ENCODE results near the gene CFLAR.
"Not testable (repeated sequence)": the region's sequence is repeated elsewhere in the genome, so short reads cannot be mapped to it uniquely, and the experiment has no call there.

The CFLAR gene

GRCh38 chr2:201116115-201116958 lies at the start of gene CFLAR:
Gene CFLAR (plus strand): TSS chr2:201116164. CDS start chr2:201129866, 13,702 bp downstream.
- DNase-seq: no peak

DNA sequence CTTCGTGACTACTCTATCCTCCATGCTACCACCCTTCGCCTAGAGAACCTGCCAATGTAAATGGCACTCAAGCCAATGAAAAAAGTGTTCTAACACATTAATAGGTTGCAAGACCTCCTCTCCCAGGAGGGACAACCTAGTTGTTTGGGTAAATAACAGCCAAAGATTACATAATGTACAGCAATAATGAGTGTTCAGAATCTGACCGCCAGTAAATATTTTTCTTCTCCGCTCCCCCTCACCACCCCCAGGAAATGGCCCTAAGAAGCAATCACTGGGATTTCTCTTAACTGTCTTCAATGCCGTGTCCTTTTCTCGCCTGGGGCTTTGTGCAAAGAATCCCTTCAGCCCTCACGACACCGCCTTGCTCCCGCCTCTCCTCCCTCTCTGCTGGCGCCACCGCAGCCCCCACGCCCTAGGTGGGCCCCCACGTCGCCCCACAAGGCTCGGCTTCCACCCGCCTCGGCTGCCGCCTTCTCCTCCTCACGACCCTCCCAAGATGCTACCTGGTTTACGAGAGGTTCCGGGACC lies 45.0 kb upstream of the CFLAR start:
- no peak for DNase-seq

DNA sequence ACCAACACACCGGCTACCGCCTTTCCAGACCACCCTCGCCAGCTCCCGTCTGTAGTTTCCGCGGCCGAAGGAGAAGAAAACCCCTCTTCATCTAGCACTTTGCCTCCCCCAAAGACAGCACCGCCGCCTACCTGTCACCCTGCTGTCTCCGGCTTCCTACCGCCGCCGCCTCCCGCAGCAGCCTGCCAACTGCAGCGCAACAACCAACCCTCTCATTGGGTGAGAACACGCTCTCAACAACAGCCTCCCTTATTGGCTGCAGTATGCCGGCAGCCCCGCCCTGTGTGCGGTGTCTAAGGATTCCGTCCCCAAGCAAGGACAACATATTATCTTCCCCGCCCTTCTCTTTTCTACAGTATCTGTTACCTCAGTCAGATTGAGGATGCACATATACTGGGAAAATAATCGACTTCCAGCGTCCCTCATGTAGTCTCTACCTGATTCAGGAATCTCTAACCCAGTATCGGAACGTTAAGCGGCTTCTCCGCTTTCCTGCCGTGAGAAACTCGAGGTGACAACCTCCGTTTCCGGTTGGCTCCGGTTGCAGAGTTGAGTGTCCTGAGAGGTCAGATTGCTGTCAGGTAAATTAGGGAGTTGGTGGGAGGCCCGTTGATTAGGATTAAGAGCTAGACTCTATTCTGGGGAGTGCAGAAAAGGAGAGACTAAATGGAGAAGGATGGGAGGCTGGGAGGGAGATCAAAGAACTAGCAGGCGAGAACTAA lies 44.3 kb upstream of the CFLAR start, which contains the start of the genes HYCC2 and NDUFB3:
Gene HYCC2, minus strand, starts transcription at position 193 of the 722 bp plus-strand sequence. CDS start 47,662 bp downstream, outside the sequence.
Gene NDUFB3, plus strand, starts transcription at position 523 of the 722 bp plus-strand sequence. CDS start 6,882 bp downstream, outside the sequence.
- DNase-seq: peak; percentile 79

DNA sequence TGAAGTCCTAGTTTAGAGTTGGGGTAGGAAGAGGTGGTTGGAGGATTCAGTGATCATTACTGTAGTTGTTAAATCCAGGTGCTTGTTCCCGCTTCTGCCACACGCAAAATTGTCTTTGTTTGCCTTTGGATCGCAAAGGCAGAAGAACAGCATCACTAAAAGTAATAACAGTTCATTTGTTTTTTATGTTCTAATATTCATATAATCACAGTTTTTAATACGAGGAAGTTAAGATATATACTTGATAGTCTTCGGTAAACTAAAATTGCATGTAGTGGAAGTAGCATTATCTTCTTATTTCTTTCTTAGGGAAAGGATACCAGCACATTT lies 43.8 kb upstream of the CFLAR start:
- DNase-seq: no peak

GRCh38 chr2:201073071-201073470 lies 42.9 kb upstream of the CFLAR start:
- no peak for DNase-seq

DNA sequence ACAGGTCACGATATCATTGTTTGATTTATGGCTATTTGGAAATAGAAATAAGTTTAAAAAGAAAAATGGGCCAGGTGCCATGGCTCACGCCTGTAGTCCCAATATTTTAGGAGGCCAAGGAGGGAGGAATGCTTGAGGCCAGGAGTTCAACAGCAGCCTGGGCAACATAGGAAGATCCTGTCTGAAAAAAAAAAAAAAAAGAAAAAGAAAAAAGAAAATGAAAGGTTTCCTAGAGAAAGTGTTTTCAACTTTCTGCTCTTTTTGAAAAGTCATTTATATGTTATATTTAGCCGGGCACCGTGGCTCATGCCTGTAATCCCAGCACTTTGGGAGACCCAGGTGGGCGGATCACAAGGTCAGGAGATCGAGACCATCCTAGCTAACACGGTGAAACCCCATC lies 41.0 kb upstream of the CFLAR start:
- DNase-seq: no peak

DNA sequence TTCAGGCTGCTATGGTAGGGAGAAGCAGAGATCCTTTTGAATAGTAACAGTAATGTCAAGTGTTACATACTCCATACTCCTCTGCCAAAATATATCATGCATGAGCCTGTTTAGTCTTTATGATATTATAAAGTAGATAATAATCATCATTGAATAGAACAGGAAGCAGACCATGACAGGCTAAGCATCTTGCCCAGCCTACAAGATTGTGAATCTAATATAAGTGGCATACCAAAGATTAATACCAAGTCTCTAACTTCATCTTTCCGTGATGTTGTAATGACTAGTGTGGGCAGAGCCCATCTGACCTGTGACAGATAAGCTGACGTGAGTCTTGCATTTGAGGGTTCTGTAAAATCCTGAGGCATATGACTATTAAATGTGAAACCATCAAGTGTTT lies 31.1 kb upstream of the CFLAR start:
- DNase-seq: no peak

- DNase-seq: no peak
Observed at GRCh38 chr2:201090574-201090973, 25.4 kb upstream of the CFLAR start.

DNA sequence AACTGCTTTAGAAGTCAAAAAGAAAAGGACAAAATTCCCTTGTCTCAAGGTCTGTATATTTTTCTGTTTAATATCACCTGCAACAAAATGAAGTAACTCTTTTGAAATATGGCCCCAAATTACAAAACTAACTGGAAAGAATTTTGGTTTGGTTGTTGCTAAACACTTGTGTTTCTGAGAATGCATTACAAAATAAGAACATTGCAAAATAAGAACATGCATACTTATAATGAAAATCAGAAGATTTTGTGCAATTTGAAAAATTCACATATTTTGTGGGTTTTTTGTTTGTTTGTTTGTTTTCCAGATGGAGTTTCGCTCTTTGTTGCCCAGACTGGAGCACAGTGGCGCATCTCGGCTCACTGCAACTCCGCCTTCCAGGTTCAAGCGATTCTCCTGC lies 22.4 kb upstream of the CFLAR start:
- no peak for DNase-seq

DNA sequence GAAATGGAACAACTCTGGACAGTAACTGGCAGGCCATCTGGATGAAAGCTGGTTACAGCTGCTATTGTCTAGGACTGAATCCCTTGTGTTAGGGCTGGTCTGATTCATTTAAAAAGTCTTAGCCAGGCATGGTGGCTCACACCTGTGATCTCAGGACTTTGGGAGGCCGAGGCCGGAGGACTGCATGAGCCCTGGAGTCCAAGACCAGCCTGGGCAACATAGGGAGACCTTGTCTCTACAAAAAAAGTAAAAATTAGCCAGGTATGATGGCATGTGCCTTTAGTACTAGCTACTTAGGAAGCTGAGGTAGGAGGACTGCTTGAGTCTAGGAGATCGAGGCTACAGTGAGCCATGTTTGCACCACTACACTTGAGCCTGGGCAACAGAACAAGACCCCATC lies 15.5 kb upstream of the CFLAR start:
- DNase-seq: no peak

GRCh38 chr2:201105759-201106158 lies 10.2 kb upstream of the CFLAR start:
- DNase-seq: no peak

GRCh38 chr2:201107624-201108023 lies 8.3 kb upstream of the CFLAR start:
- no peak for DNase-seq

DNA sequence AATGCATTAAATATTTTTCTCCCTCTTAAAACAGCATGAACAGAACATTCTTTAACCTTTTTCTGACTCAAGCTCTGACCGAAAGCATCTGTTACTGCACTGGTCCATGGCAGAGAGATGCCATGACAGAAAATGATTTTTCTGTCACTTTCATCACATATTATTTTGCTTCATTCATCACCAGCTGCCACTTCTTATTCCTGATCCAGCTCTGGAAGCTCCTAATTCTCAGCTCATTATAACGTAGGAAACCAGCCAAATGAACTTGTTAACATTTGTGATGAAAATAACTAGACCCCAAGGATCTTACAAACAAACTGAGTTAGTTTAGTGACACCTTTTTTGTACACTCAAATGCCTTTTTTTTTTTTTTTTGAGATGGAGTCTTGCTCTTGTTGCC lies 7.6 kb upstream of the CFLAR start:
- DNase-seq: no peak

GRCh38 chr2:201109186-201109585 lies 6.8 kb upstream of the CFLAR start:
- DNase-seq: no peak

DNA sequence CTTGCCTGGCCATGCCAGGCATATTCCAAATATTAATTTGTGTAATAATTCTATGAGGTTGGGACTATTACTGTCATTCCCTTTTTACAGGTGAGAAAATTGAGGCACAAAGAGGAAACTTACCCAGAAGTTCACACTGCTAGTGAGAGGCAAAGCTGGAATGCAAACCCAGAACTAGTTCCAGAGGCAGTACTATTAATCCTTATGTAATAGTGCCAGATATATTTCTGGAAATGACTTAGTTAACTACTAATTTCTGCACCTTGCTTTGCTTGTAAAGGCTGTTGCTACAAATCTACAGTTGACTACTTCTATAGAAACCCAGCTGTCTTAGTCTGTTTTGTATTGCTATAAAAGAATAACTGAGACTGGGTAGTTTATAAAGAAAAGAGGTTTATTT lies 5.3 kb upstream of the CFLAR start:
- no peak for DNase-seq

GRCh38 chr2:201111096-201111495 lies 4.9 kb upstream of the CFLAR start:
- DNase-seq: no peak

GRCh38 chr2:201114350-201114749 lies 1.6 kb upstream of the CFLAR start:
- DNase-seq: no peak

DNA sequence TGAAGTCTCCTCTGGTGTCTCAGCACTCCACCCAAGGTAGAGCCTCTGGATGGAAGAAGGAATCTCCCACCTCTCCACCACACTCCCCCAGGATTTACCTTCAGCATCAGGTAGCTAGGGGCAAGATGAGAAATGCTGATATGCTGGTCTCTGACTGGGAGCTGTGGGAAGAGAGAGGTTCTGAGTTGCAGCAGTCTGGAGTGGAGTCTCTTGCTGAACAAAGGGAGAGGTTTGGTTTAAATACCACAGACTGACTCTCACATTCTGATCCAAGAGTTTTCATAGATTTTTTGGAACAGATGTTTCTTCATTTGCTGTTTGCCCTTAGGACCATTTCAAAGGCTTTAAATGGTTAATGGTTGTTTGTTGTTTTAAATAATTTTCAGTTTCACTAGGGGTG lies 1.1 kb upstream of the CFLAR start:
- DNase-seq: no peak

DNA sequence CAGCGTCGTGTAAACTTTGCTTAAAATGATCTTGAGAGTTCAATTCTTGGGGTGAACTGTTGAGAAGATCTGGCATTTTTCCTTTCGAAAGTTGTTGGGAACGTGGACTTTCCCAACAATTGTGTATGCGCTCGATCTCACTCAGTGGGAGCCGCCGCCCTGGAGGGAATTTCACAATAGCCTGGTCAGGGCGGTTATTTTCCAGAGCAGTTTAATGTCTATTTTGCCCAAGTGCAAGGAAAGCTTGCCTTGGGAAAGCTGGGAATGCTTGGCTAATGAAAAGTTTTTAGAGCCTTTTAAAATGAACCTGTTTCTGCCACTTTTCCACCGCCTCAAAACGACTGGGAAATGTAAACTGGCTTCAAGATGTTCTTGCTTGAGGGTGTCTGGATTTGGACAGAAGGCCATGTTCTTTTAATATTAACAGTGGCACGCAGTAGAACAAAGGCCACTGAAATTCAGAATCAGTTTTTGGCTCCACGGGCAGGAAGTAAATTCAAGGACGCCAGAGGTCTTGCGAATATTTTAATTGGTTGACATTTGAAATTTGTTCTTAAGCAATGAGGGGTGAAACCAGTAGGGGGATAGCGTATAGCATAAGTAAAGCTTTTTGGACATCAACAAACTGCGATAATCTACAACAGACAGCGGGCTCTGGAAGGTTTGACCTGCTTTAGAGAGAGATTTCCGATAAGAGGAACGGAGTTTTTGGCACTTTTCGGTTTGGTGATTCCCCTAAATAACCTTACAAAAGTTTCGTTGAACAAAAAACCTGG lies 1.2 kb downstream of the CFLAR start:
- DNase-seq: no peak

DNA sequence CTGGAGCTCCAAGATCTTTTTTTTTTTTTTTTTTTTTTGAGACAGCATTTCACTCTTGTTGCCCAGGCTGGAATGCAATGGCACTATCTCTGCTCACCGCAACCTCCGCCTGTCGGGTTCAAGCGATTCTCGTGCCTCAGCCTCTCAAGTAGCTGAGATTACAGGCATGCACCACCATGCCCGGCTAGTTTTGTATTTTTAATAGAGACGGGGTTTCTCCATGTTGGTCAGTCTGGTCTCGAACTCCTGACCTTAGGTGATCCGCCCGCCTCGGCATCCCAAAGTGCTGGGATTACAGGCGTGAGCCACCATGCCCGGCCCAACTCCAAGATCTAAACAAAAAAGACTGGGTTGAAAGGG lies 1.8 kb downstream of the CFLAR start:
- not testable (repeated sequence) for DNase-seq

DNA sequence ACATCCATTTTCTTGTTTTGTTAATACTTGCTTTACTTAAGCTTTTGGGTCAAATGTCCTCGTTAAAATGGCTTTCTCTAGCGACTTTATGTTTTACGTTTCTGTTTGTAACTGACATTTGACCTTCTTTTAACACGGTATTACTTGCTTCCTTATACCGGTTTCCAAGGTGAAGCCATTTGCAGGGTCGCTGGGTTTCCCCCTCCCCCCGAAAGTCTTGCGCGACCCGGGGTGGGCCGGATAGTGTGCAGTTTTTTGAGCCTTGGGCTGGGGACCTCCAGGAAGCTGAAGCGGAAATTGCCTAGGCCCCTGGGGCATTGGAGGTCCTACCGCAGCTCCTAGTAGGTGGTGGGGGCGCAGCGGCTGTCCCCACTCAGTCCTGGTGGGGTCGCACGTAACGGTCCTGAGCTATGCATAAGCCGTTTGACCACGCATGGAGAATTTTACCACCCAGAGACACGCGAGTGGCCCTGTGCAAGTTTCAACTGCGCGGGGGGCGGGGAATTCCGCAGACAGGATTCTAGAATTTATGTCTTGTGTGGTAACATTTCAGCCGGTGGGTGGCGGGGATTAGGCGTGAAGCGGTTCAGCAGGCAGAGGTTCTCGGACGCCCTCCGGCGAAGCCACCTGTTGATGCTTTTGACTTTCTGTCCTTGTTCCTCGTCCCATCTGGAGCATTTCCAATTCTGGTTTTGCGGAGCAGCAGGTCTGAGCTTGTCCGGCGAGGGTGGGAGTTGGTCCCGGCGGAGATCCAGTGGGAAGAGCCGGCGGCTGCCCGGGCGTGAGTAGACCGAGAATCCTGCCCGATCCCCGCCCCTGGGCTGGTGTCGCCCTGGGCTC lies 2.4 kb downstream of the CFLAR start:
- DNase-seq: peak; percentile 48

Data from 8988T (cell line).